K562 (cell line): Measurements from ENCODE around the gene RBPMS2. TPM values are rescaled to one million over a fixed set of nuclear protein-coding genes. Genes with fewer than 3 reads are reported as not detected.
A peak's percentile ranks its signal among the peaks of the same experiment; 100 is the strongest.

Experiments
- CCNT2 ChIP-seq: IDR thresholded peaks from 2 replicates; pipeline ENCODE4 v1.6.1; 2011; ENCODE audit warnings: borderline replicate concordance, low read depth, mild to moderate bottlenecking, moderate library complexity, mixed read lengths, low read length; ENCODE audit not compliant: insufficient read length; ENCODE audit errors: extremely low read depth
- CEBPB ChIP-seq: fragments of 450-650 bp; IDR thresholded peaks from 2 replicates; pipeline ENCODE4 v1.6.1; 2016; ENCODE audit warnings: missing genetic modification characterization, missing compliant biosample characterization
- DIDO1 ChIP-seq: fragments of 450-650 bp; IDR thresholded peaks from 2 replicates; pipeline ENCODE4 v1.6.1; 2016; ENCODE audit warnings: low read depth, missing biosample characterization, missing genetic modification characterization
- FOSL1 ChIP-seq: fragments of 200-800 bp; sonication (Bioruptor generic); conservative IDR thresholded peaks from 2 replicates; pipeline ENCODE4 v1.6.1; 2016; ENCODE audit warnings: missing genetic modification characterization, missing compliant biosample characterization
- HDAC8 ChIP-seq: fragments of 450-650 bp; IDR thresholded peaks from 2 replicates; pipeline ENCODE4 v1.6.1; 2016; ENCODE audit warnings: mild to moderate bottlenecking, missing genetic modification characterization, moderate library complexity, missing compliant biosample characterization
- PBX2 ChIP-seq, 2 experiments: IDR thresholded peaks in 1 of 2; conservative IDR thresholded peaks in 1 of 2; 2 replicates each; pipeline ENCODE4 v1.6.1; 2016; ENCODE audit warnings: low read depth in 2 of 2, mild to moderate bottlenecking in 1 of 2, missing compliant biosample characterization in 1 of 2, missing genetic modification characterization in 1 of 2, moderate library complexity in 1 of 2
- SIN3B ChIP-seq: fragments of 450-650 bp; IDR thresholded peaks from 2 replicates; pipeline ENCODE4 v1.6.1; 2017; ENCODE audit warnings: low read depth, mild to moderate bottlenecking, moderate library complexity
- SMARCA5 ChIP-seq: fragments of 450-650 bp; IDR thresholded peaks from 2 replicates; pipeline ENCODE4 v1.6.1; 2016
- TARDBP ChIP-seq: fragments of 450-650 bp; IDR thresholded peaks from 2 replicates; pipeline ENCODE4 v1.6.1; 2016
- TCF7 ChIP-seq: sonication (generic); IDR thresholded peaks from 2 replicates; pipeline ENCODE4 v1.6.1; 2016; ENCODE audit warnings: antibody characterized with exemption, borderline replicate concordance
- U2AF1 ChIP-seq: fragments of 200-400 bp; formaldehyde crosslinking; optimal IDR thresholded peaks from 2 replicates; pipeline ENCODE3; 2017; ENCODE audit warnings: mild to moderate bottlenecking, low read depth, low read length, moderate library complexity
- USF2 ChIP-seq: sonication (generic); formaldehyde crosslinking; IDR thresholded peaks from 2 replicates; pipeline ENCODE4 v1.5.0; 2020; ENCODE audit warnings: missing genetic modification reagents
- ZFX ChIP-seq: sonication (generic); formaldehyde crosslinking; IDR thresholded peaks from 2 replicates; pipeline ENCODE4 v1.8.0; 2022; ENCODE audit warnings: mild to moderate bottlenecking, missing genetic modification reagents, moderate library complexity
- polyA plus RNA-seq, 8 experiments: library from polyadenylated mRNA; depleted of rRNA in 4 of 8; stranded (reverse) in 5 of 8; unstranded in 3 of 8; fragments of >200 nt; fragmentation: Nextera tagmentation in 2 of 8; fragmentation: Illumina TruSeq in 1 of 8; extraction: Ambion mirVana in 2 of 8; extraction: Trizol in 1 of 8; gene quantifications; 2 replicates each; pipeline versions ENCODE4 v1.2.1 to v1.2.3, GENCODE V29; 2011 to 2014; ENCODE audit warnings: inconsistent platforms in 1 of 8, missing spikeins in 1 of 8
- total RNA-seq, 7 experiments: library from RNA; depleted of rRNA in 6 of 7; stranded (reverse); fragments of >200 nt in 6 of 7; fragmentation: Illumina TruSeq in 2 of 7; extraction: Trizol in 2 of 7; gene quantifications; 2 replicates each; pipeline versions ENCODE4 v1.2.1 to v1.2.3, GENCODE V29; 2011 to 2021; ENCODE audit warnings: low replicate concordance in 1 of 7
- TF ChIP-seq, protein P1 (sequence below): sonication (generic); formaldehyde crosslinking; IDR thresholded peaks from 2 replicates; pipeline ENCODE4 v1.8.0; 2022; ENCODE audit warnings: mild to moderate bottlenecking, missing genetic modification reagents

The RBPMS2 gene
- total and polyA plus RNA-seq, 9 of the 15 experiments (the other 6 are each of a cell fraction or from before 2014, with no cell fraction given) = 0.11 to 2.6 (median 0.37) TPM; not detected in 1

GRCh38 chr15:64695561-64695992 is 79.8 kb downstream of the RBPMS2 start (continued):
- TF ChIP-seq ZFX (CRISPR knock-in tag) (no peak), TCF7 (peak; percentile 72; the same call in 1 of the 2 replicates), USF2 (CRISPR knock-in tag) (no peak), SIN3B (no peak), CCNT2 (peak; percentile 97), HDAC8 (tag) (no peak), FOSL1 (tag) (peak; percentile 75), CEBPB (tag) (no peak), PBX2 (CRISPR knock-in tag; IDR thresholded peaks at IDR 0.05; ENCODE audit: low read depth) (no peak), PBX2 (tag; conservative IDR thresholded peaks at IDR 0.05; ENCODE audit: low read depth) (peak; percentile 93), SMARCA5 (no peak), U2AF1 (no peak), DIDO1 (tag) (no peak), TARDBP (peak; percentile 98)
- TF ChIP-seq, protein P1, sequence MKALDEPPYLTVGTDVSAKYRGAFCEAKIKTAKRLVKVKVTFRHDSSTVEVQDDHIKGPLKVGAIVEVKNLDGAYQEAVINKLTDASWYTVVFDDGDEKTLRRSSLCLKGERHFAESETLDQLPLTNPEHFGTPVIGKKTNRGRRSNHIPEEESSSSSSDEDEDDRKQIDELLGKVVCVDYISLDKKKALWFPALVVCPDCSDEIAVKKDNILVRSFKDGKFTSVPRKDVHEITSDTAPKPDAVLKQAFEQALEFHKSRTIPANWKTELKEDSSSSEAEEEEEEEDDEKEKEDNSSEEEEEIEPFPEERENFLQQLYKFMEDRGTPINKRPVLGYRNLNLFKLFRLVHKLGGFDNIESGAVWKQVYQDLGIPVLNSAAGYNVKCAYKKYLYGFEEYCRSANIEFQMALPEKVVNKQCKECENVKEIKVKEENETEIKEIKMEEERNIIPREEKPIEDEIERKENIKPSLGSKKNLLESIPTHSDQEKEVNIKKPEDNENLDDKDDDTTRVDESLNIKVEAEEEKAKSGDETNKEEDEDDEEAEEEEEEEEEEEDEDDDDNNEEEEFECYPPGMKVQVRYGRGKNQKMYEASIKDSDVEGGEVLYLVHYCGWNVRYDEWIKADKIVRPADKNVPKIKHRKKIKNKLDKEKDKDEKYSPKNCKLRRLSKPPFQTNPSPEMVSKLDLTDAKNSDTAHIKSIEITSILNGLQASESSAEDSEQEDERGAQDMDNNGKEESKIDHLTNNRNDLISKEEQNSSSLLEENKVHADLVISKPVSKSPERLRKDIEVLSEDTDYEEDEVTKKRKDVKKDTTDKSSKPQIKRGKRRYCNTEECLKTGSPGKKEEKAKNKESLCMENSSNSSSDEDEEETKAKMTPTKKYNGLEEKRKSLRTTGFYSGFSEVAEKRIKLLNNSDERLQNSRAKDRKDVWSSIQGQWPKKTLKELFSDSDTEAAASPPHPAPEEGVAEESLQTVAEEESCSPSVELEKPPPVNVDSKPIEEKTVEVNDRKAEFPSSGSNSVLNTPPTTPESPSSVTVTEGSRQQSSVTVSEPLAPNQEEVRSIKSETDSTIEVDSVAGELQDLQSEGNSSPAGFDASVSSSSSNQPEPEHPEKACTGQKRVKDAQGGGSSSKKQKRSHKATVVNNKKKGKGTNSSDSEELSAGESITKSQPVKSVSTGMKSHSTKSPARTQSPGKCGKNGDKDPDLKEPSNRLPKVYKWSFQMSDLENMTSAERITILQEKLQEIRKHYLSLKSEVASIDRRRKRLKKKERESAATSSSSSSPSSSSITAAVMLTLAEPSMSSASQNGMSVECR (CRISPR knock-in tag) = 0 out of 2 replicates have a peak, but pooled peaks have one; percentile 29
